22Rv1 (cell line): ENCODE results near the gene NME2.

ENCODE experiments used
- ZFX ChIP-seq: fragments of 450-650 bp; IDR thresholded peaks from 2 replicates; pipeline ENCODE4 v1.6.1; 2017; ENCODE audit warnings: antibody characterized with exemption, borderline replicate concordance
- TF ChIP-seq, protein P1 (sequence below): fragments of 450-650 bp; IDR thresholded peaks from 2 replicates; pipeline ENCODE4 v1.5.1; 2017; ENCODE audit warnings: mild to moderate bottlenecking

GRCh38 chr17:51189628-51190027, 23.4 kb downstream of the NME2 start:
- TF ChIP-seq, protein P1, sequence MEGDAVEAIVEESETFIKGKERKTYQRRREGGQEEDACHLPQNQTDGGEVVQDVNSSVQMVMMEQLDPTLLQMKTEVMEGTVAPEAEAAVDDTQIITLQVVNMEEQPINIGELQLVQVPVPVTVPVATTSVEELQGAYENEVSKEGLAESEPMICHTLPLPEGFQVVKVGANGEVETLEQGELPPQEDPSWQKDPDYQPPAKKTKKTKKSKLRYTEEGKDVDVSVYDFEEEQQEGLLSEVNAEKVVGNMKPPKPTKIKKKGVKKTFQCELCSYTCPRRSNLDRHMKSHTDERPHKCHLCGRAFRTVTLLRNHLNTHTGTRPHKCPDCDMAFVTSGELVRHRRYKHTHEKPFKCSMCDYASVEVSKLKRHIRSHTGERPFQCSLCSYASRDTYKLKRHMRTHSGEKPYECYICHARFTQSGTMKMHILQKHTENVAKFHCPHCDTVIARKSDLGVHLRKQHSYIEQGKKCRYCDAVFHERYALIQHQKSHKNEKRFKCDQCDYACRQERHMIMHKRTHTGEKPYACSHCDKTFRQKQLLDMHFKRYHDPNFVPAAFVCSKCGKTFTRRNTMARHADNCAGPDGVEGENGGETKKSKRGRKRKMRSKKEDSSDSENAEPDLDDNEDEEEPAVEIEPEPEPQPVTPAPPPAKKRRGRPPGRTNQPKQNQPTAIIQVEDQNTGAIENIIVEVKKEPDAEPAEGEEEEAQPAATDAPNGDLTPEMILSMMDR, result no peak
- no peak for TF ChIP-seq ZFX
